PFSK-1 (cell line): ENCODE results near the gene ASB11.

ENCODE experiments used
- FOXP2 ChIP-seq: optimal IDR thresholded peaks from 2 replicates; pipeline ENCODE3; 2011; ENCODE audit warnings: borderline replicate concordance, control low read depth, inconsistent platforms; ENCODE audit not compliant: insufficient read depth; ENCODE audit errors: extremely low read length, extremely low read depth
- POLR2AphosphoS5 ChIP-seq: IDR thresholded peaks from 2 replicates; pipeline ENCODE4 v1.6.1; 2012; ENCODE audit warnings: low read depth, mild to moderate bottlenecking, control low read depth, low read length, moderate library complexity
- SIN3A ChIP-seq: IDR thresholded peaks from 2 replicates; pipeline ENCODE4 v1.6.1; 2012; ENCODE audit warnings: mild to moderate bottlenecking, low read length, moderate library complexity, borderline replicate concordance; ENCODE audit not compliant: insufficient read depth
- TAF1 ChIP-seq: IDR thresholded peaks from 2 replicates; pipeline ENCODE4 v1.6.1; 2012; ENCODE audit warnings: low read length, control low read depth, borderline replicate concordance; ENCODE audit not compliant: insufficient read depth
- TF ChIP-seq, protein P1 (sequence below), 2 experiments: IDR thresholded peaks; 2 replicates each; pipeline versions ENCODE4 v1.6.1 to v1.8.0; 2011 to 2012; ENCODE audit warnings: low read depth in 2 of 2, low read length in 2 of 2, control low read depth in 1 of 2, inconsistent platforms in 1 of 2, mild to moderate bottlenecking in 1 of 2, moderate library complexity in 1 of 2; ENCODE audit not compliant: insufficient read depth in 1 of 2

Gene ASB11

DNA sequence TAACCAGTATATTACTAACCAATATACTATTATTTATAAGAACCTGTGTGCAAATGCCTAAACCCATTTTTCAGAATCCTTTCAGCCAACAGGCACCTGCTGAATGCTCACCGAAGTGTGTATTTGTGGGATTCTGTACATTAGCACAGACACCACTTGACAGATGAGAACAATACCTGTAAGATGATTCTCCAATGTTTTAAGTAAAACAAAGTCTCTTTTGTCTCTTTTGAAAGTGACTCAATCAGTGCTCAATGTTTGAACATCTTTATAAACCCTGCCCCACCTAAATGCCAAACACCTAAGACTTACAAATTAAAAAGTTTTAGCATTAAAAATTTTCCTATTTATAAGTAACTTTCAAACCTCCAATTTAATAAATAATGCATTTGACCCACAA is 46.3 kb downstream of the ASB11 start:
- no peak for TF ChIP-seq FOXP2
- TF ChIP-seq, protein P1, sequence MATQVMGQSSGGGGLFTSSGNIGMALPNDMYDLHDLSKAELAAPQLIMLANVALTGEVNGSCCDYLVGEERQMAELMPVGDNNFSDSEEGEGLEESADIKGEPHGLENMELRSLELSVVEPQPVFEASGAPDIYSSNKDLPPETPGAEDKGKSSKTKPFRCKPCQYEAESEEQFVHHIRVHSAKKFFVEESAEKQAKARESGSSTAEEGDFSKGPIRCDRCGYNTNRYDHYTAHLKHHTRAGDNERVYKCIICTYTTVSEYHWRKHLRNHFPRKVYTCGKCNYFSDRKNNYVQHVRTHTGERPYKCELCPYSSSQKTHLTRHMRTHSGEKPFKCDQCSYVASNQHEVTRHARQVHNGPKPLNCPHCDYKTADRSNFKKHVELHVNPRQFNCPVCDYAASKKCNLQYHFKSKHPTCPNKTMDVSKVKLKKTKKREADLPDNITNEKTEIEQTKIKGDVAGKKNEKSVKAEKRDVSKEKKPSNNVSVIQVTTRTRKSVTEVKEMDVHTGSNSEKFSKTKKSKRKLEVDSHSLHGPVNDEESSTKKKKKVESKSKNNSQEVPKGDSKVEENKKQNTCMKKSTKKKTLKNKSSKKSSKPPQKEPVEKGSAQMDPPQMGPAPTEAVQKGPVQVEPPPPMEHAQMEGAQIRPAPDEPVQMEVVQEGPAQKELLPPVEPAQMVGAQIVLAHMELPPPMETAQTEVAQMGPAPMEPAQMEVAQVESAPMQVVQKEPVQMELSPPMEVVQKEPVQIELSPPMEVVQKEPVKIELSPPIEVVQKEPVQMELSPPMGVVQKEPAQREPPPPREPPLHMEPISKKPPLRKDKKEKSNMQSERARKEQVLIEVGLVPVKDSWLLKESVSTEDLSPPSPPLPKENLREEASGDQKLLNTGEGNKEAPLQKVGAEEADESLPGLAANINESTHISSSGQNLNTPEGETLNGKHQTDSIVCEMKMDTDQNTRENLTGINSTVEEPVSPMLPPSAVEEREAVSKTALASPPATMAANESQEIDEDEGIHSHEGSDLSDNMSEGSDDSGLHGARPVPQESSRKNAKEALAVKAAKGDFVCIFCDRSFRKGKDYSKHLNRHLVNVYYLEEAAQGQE (IDR thresholded peaks at IDR 0.05; ENCODE audit: insufficient read depth in 1 of 2, low read depth in 2 of 2, low read length in 2 of 2): no peak
- TF ChIP-seq POLR2AphosphoS5: no peak
- no peak for TF ChIP-seq SIN3A
- no peak for TF ChIP-seq TAF1

DNA sequence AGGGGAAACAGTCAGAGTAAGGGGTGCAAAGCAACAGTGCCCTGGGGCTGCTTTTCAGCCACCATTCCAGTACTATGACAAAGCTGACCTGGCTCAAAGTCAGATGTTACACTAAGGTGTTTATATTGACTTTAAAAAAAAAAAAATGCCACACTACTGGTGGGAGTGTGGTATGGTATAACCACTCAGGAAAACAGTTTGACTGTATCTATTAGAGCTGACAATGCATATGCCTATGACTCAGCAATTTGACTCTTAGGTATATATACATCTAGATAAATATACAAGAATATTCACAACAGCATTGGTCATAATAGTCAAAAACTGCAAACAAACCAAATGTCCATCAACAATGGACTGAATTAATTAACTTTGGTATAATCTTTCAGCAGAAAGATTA is 60.6 kb downstream of the ASB11 start:
- TF ChIP-seq SIN3A (no peak), FOXP2 (no peak), POLR2AphosphoS5 (no peak), TAF1 (no peak)
- TF ChIP-seq, protein P1 (IDR thresholded peaks at IDR 0.05; ENCODE audit: insufficient read depth in 1 of 2, low read depth in 2 of 2, low read length in 2 of 2): no peak

DNA sequence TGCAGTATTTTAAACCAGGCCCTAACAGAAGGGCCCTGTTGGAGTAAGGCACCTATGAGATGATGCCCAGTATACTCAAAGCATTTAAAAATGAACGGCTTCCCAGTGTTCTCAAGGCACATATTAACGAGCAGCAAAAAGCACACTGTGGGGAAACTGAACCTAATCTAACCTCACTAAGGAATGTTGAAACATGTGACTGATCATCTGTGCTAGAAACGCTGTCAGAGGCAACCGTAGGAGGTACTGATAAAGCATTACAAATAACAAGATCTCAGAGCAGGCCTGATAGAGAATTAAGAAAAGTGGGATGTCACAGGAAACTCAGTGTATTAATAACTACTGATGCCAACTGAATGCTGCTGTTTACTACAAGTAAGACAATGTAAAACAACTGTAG is 69.5 kb downstream of the ASB11 start:
- TF ChIP-seq, protein P1 (IDR thresholded peaks at IDR 0.05; ENCODE audit: insufficient read depth in 1 of 2, low read depth in 2 of 2, low read length in 2 of 2): no peak
- TF ChIP-seq FOXP2: no peak
- no peak for TF ChIP-seq SIN3A
- no peak for TF ChIP-seq POLR2AphosphoS5
- no peak for TF ChIP-seq TAF1

DNA sequence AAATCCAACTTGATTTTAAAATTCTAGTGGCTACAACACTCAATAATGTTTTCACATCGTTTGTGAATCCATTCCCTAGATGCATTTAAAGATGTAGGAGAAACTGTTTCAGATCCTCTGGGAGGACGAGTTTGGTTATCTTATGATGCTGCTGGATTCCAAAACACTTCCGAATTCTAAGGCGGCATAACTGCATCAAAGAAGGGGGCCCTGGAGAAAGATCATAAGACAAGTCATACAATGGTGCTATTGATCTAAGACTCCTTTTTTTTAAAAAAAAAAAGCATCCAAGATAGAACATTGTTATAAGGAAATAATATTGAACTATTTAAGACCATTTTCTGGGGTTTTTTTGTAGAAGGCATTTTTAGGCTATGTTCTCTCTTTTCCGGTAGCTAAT is 71.0 kb downstream of the ASB11 start:
- TF ChIP-seq, protein P1 (IDR thresholded peaks at IDR 0.05; ENCODE audit: insufficient read depth in 1 of 2, low read depth in 2 of 2, low read length in 2 of 2): no peak
- TF ChIP-seq TAF1 (no peak), FOXP2 (no peak), POLR2AphosphoS5 (no peak), SIN3A (no peak)
